GM12801 (cell line): Measurements from ENCODE around the gene GRB10.

Experiments used
- TF ChIP-seq, protein P1 (sequence below): IDR thresholded peaks from one replicate; pipeline ENCODE4 v1.5.1; 2011; ENCODE audit warnings: control low read depth; ENCODE audit not compliant: insufficient read length; ENCODE audit errors: extremely low read depth

Gene GRB10

DNA sequence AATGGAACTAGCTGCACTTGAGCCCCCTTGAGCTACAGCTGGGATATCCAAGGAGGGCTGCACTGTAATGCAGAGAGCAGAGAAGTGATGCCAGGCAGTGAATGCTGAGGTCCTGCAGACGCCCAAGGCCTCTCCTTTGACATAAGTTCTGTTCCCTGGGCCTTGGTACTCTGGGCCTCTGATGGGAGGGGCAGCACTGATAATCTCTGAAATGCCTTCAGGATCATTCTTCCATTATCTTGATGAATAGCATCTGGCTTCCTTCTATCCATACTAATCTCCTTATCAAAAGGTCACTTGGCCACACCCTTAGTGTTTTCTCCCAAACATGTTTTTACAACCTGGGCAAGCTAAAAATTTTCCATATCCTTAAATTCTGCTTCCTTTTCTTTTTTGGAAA, 6.9 kb downstream of the GRB10 start:
- TF ChIP-seq, protein P1, sequence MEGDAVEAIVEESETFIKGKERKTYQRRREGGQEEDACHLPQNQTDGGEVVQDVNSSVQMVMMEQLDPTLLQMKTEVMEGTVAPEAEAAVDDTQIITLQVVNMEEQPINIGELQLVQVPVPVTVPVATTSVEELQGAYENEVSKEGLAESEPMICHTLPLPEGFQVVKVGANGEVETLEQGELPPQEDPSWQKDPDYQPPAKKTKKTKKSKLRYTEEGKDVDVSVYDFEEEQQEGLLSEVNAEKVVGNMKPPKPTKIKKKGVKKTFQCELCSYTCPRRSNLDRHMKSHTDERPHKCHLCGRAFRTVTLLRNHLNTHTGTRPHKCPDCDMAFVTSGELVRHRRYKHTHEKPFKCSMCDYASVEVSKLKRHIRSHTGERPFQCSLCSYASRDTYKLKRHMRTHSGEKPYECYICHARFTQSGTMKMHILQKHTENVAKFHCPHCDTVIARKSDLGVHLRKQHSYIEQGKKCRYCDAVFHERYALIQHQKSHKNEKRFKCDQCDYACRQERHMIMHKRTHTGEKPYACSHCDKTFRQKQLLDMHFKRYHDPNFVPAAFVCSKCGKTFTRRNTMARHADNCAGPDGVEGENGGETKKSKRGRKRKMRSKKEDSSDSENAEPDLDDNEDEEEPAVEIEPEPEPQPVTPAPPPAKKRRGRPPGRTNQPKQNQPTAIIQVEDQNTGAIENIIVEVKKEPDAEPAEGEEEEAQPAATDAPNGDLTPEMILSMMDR: no peak

- TF ChIP-seq, protein P1: no peak
These were observed 7.5 kb downstream of the GRB10 start for GRCh38 chr7:50775231-50775630.

DNA sequence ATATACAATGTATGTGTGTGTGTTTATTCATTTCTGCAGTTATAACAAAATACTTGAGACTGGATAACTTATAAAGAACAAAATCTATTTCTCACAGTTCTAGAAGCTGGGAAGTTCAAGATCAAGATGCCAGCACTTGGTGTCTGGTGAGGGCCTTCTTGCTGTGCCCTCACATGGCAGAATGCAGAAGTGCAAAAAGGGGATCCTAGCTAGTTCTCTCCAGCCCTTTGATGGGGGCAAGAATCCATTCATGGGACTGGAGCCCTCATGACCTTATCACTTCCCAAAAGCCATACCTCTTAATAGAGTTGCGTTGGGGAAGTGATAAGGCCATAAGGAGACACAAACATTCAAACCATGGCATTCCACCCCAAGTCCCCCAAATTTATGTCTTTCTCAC, 8.4 kb downstream of the GRB10 start:
- TF ChIP-seq, protein P1: no peak

- TF ChIP-seq, protein P1: no peak
These were observed 11.3 kb downstream of the GRB10 start for GRCh38 chr7:50771120-50772002.

DNA sequence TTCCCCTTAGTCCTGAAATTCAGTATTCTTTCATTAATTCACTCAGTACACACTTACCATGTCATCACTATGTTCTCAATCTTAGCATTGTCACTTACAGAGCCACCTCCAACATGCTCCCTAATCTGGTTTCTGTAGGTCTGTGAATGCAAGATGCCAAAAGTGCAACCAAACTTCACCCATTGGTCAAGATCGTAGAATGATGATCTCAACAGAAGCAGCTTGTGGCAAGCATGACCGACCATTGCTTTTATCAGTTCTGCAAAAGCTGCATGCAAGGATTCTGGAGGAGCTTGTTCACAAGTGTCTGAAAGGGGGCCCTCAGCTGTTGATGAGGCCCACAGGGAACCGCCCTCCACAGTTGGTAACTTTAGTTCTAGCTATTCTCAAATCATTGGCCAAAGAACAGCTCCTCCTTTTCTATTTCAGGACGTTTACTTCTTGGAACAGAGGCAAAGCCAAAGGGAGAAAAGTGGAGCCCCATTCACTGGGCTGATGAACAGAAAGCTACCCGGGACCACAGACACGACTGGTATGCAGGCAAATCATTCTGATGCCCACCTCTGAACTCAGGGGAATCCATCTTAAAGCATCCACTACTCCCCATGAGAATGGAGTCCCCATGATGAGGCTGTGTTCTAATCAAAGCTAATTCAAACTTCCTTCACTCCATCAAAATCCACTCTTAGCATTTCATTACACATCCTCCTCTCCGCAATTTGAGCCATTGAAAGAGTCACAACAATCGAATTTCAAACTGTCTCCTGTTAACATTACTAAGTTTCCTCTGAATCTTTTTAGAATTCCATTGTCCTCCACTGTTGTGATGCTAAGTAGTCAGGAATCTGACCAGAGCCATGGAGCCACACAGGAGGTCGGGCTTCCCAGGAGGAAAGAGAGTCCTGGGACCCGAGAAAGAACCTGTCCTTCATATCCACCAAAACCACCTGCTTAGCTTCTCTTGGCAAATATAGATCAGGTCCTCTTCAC, 13.9 kb downstream of the GRB10 start:
- TF ChIP-seq, protein P1: no peak

DNA sequence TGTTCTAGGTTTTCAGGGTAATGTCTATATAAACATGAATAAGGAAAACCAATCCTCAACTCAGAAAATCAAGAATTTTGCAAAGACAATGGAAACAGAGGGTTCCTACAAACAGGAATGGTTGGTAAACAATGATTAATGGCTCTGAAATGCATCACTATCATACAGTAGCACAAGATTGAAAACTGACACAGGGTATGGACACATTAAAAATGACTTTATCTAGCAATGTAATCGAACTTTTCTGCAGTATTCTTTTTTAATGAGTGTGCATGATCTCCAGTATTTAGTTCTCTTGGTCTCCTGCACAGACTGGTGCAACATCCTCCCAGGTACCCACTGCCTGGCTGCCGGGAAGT, 15.9 kb downstream of the GRB10 start:
- TF ChIP-seq, protein P1: no peak
